GM12874 (cell line): ENCODE results near the gene WASF2.

Experiments used
- TF ChIP-seq, protein P1 (sequence below): IDR thresholded peaks from 2 replicates; pipeline ENCODE4 v1.5.1; 2011; ENCODE audit warnings: low read depth, mild to moderate bottlenecking, control low read depth, low read length, moderate library complexity; ENCODE audit not compliant: insufficient read depth

WASF2 gene

DNA sequence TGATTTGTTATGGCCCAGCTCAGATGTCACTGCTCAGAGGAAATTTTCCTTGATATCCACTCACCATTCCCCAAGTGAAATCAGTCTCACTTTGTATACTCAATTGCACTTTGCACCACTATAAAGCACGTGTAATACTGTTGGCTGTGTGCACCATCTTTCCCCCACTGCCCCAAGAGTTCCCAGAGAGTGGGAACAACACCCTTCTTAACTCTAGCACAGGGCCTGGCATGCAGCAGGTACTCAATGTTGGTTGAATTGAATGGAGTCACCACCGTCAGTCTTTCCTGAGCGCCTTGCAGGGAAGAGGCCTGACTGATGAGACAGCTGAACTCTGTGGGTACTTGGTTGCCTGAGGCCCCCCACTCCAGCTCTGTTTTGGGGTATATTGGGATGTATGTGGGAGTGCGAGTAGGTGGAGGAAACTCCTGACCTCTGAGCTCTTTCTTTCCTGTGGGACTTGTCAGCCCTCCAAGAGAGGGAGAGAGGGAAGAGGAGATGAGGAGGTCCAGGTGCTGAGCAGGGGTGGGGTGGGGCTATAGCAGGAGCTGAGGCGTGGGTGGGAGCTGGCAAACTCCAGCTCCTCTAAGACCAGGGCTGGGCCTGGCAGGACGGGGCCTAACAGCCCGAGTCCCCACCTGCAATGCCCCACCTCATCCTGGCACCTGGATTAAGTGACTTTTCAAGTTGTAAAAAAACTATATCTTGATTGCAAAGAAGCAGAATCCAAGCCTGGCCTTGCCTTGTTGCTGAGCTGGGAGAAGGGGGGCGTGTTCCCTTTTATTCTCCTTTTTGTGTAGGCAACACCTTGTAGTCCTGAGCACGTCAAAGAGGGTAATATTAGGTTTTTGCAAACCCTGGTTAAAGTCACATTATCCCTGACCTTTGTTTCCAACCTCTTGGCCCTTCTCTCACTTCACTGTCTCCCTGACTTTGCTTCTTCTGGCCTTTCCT lies 19.4 kb upstream of the WASF2 start:
- TF ChIP-seq, protein P1, sequence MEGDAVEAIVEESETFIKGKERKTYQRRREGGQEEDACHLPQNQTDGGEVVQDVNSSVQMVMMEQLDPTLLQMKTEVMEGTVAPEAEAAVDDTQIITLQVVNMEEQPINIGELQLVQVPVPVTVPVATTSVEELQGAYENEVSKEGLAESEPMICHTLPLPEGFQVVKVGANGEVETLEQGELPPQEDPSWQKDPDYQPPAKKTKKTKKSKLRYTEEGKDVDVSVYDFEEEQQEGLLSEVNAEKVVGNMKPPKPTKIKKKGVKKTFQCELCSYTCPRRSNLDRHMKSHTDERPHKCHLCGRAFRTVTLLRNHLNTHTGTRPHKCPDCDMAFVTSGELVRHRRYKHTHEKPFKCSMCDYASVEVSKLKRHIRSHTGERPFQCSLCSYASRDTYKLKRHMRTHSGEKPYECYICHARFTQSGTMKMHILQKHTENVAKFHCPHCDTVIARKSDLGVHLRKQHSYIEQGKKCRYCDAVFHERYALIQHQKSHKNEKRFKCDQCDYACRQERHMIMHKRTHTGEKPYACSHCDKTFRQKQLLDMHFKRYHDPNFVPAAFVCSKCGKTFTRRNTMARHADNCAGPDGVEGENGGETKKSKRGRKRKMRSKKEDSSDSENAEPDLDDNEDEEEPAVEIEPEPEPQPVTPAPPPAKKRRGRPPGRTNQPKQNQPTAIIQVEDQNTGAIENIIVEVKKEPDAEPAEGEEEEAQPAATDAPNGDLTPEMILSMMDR: no peak

DNA sequence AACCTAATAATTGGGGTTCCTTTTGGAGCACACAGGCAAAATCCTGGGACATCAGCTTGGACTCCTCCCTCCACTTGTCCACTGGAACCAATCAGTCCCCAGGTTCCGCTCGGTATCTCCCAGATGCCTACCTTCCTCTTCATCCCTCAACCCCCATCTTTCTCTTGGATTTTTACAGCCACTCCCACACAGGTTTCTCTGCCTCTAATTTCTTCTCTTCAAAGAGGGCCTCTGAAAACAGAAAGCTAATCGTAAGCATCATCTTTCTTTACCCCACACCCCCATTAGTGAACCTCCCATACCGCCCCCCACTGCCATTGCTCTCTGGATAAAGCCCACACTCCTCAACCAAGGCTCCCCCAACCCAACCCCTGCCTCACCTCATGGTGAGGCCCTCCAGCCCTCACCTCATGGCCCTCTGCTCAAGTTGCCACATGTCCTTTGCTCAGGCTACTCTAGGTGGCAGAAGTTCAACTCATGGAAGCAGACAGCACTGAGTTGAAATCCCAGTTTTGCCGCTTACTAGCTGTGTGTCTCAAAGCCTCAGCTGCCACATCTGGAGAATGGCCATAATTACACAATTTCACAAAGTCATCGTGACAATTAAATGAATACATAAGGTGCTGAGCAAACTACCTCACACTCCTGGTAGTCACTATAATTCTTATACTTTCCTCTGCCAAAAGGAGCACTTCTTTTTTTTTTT lies 18.1 kb upstream of the WASF2 start:
- TF ChIP-seq, protein P1: peak; percentile 25; the same call in 1 of the 2 replicates

DNA sequence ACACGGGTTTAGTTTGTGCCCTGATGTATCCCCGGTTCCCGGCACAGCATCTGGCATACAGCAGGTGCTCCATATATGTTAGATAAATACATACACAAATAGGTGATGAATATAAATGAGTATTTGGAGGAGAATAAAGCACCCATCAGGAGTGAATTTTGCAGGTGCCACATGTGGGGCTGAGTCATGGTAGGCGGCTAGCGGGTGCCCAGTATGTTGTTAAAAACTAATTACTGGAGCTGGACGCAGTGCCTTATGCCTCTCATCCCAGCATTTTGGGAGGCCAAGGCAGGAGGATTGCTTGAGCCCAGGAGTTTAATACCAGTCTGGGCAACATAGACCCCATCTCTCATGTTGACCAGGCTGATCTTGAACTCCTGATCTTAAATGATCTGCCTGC lies 16.7 kb upstream of the WASF2 start:
- TF ChIP-seq, protein P1: no peak

DNA sequence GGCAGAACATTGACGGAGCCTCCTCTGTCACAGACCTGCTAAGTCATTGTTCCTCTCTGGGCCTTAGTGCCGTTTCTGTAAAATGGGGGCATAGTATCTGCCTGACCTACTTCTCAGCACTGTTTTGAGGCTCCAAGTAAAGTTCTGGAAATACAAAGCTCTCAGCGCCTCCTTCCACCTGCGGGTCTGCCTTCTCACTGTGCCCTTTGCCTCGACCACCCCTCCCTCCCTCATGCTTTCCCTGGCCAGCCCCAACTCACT lies 15.4 kb upstream of the WASF2 start:
- TF ChIP-seq, protein P1: no peak

DNA sequence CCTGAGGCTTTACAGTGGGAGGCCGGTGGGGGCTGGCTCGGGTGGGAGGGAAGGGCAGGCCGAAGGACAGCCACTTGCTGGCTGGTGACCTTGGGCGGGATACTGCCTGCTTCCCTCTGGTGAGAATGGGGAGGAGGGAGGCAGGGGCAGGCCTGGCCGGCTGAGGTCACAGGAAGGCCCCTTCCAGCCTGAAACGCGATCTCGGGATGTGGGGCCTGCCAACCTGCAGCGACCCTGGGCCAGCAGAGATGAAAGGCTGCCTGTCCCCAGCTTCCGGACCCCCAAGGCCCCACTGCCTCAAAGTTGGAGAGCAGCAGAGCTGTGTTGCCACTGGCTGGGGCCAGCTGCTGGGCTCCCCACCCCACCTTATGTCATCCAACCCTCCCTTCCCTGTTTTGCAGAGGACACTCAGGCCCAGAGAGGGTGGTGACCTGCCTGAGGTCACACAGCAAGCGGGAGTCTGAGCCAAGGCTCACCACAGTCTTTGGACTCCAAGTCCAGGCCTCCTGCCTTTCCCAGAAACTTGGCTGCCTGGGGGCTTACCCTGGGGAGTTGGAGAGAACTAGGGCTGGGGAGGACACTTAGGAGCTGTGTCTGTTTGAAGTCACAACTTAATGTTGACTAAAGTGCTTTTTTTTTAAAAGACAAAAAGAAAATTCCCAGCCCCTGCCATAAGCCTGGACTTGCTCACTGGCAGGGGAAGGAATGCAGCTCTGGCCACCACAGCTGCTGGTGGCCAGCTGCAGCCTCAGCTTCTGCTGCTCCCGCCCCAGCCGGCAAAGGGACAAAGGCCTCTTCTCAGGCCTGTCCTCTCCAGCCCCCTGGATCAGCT lies 14.8 kb upstream of the WASF2 start:
- TF ChIP-seq, protein P1: no peak

DNA sequence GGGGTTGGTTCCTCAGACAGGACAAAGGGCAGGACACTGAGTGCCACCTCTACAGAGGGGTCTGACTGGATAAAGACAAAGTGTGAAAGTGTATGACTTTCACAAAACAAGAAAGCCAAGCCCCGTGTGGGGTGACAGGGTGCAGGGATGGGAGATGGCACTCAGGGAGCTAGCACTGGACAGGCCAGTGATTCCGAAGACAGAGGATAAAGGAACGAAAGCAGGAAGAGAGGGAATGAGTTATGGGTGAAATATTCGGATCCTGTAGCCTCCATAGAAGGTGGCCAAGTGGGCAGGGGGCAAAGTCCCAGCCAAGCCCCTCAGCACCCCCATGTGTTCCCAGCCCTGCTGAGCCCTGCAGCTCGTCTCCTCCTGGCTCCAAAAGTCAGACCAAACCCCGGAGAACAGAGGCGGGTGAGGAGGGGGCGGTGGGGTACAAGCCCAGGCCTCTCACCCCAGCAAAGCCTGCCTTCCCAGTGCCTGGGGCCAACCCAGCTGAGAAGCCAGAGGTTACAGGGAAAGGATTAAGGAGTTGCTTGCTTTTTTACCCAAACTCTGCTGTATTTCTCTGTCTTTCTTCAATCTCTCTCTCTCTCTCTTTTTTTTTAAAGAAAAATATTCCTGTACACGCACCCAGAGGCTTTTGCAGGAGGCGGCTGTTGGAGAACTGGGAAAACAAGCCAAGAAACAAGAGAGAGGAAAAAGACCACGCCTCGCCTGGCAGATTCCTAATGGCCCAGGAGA lies 14.0 kb upstream of the WASF2 start:
- TF ChIP-seq, protein P1: no peak
